ENCODE data around the gene FGF18. TPM values are rescaled to one million over a fixed set of nuclear protein-coding genes. Genes with fewer than 3 reads are reported as not detected.
A peak's percentile ranks its signal among the peaks of the same experiment; 100 is the strongest.

The FGF18 gene
- polyA plus RNA-seq, 1 donor from 2014 or later = 1.2 TPM

DNA sequence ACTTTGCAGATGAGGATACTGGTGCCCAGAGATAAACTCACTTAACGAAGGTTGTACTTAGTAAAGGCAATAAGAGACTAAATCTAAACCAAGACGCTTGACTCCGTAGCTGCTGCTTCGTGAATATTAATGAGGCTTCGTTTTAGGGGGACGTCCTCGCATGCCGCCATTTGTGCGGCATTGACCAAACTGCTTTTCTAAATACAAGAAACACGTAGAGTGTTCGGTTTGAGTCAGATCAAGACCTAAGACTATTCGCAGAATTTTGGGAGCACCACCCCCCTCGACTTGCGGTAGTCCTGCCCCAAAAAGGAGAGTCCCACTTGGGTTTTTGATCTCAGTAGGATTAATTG lies 30.7 kb upstream of the FGF18 start:
- TF ChIP-seq RAD21 (conservative IDR thresholded peaks at IDR 0.05) (peak; percentile 2), MXI1 (conservative IDR thresholded peaks at IDR 0.05; ENCODE audit: poor library complexity, severe bottlenecking) (no peak), SMC3 (conservative IDR thresholded peaks at IDR 0.05; ENCODE audit: poor library complexity) (no peak), EP300 (conservative IDR thresholded peaks at IDR 0.05; ENCODE audit: poor library complexity, severe bottlenecking) (no peak)
- TF ChIP-seq, protein P1, sequence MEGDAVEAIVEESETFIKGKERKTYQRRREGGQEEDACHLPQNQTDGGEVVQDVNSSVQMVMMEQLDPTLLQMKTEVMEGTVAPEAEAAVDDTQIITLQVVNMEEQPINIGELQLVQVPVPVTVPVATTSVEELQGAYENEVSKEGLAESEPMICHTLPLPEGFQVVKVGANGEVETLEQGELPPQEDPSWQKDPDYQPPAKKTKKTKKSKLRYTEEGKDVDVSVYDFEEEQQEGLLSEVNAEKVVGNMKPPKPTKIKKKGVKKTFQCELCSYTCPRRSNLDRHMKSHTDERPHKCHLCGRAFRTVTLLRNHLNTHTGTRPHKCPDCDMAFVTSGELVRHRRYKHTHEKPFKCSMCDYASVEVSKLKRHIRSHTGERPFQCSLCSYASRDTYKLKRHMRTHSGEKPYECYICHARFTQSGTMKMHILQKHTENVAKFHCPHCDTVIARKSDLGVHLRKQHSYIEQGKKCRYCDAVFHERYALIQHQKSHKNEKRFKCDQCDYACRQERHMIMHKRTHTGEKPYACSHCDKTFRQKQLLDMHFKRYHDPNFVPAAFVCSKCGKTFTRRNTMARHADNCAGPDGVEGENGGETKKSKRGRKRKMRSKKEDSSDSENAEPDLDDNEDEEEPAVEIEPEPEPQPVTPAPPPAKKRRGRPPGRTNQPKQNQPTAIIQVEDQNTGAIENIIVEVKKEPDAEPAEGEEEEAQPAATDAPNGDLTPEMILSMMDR (IDR thresholded peaks at IDR 0.05; ENCODE audit: poor library complexity, severe bottlenecking) = no peak
- peaks cover 53% of the 10 kb centered on the region for H3K79me2 ChIP-seq (replicated peaks; ENCODE audit: insufficient read depth, low read length)
- no peaks in the 10 kb centered on the region for H3K9me3 ChIP-seq (ENCODE audit: low read length)
- H3K27me3 ChIP-seq (ENCODE audit: insufficient read depth, low read depth, low read length) = no peaks in the 10 kb centered on the region
- no peaks in the 10 kb centered on the region for H3K36me3 ChIP-seq (ENCODE audit: insufficient read depth, low read length)
- peak overlapping the region; percentile 17 for H2AFZ ChIP-seq (ENCODE audit: low read depth, low read length)
- H3K4me3 ChIP-seq (ENCODE audit: low read length) = peak overlapping the region; percentile 95
- peaks cover 4% of the 10 kb centered on the region for H3F3A ChIP-seq (ENCODE audit: insufficient read depth, low read length, poor library complexity, severe bottlenecking)
- peak overlapping the region; percentile 95 for H3K27ac ChIP-seq (ENCODE audit: low read length)
- H3K4me2 ChIP-seq (ENCODE audit: low read length) = peak overlapping the region; percentile 85
- H4K20me1 ChIP-seq (ENCODE audit: insufficient read depth) = peaks cover 13% of the 10 kb centered on the region
- peak overlapping the region; percentile 99 for H3K9ac ChIP-seq (ENCODE audit: low read length)
- H3K9me2 ChIP-seq (ENCODE audit: insufficient read depth, low read length) = no peaks in the 10 kb centered on the region

DNA sequence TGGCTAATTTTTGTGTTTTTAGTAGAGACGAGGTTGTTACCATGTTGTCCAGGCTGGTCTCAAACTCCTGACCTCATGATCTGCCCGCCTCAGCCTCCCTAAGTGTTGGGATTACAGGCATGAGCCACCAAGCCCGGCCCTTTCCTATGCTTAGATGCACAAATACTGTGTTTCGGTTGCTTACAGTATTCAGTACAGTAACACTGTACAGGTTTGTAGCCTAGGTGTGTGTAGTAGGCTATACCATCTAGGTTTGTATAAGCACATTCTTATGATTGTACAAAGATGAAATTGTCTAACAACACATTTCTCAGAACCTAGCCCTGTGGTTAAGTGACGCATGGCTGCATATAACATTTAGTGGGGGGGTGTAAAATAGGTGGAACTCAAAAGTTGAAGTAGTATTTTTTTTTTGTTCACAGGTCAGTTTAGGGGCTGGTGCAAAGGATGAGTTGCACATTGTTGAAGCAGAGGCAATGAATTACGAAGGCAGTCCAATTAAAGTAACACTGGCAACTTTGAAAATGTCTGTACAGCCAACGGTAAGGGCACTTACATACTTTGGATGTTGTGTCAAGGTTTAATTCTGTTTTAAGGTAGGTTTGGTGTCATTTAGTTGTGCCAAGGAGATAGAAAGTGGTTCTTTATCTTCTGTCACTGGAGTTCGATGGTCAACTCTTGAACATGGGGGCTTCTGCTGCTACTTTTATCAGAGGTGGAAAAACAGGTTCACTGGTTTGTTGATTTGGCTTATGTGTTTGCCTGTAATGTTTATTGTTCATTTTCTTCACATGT lies 28.4 kb upstream of the FGF18 start:
- no peak overlapping the region for H3K27ac ChIP-seq (ENCODE audit: low read length)
- H3K4me2 ChIP-seq (ENCODE audit: low read length) = no peak overlapping the region
- H3K9me2 ChIP-seq (ENCODE audit: insufficient read depth, low read length) = no peaks in the 10 kb centered on the region
- H3K36me3 ChIP-seq (ENCODE audit: insufficient read depth, low read length) = no peaks in the 10 kb centered on the region
- H3F3A ChIP-seq (ENCODE audit: insufficient read depth, low read length, poor library complexity, severe bottlenecking) = peaks cover 4% of the 10 kb centered on the region
- TF ChIP-seq SMC3 (conservative IDR thresholded peaks at IDR 0.05; ENCODE audit: poor library complexity) (no peak), POLR2AphosphoS5 (IDR thresholded peaks at IDR 0.05) (no peak)
- no peaks in the 10 kb centered on the region for H3K9me3 ChIP-seq (ENCODE audit: low read length)
- H4K20me1 ChIP-seq (ENCODE audit: insufficient read depth) = peaks cover 13% of the 10 kb centered on the region
- H3K4me3 ChIP-seq (ENCODE audit: low read length) = peak overlapping the region; percentile 95
- H2AFZ ChIP-seq (ENCODE audit: low read depth, low read length) = no peak overlapping the region
- H3K9ac ChIP-seq (ENCODE audit: low read length) = no peak overlapping the region
- peaks cover 74% of the 10 kb centered on the region for H3K79me2 ChIP-seq (replicated peaks; ENCODE audit: insufficient read depth, low read length)
- H3K27me3 ChIP-seq (ENCODE audit: insufficient read depth, low read depth, low read length) = no peaks in the 10 kb centered on the region

DNA sequence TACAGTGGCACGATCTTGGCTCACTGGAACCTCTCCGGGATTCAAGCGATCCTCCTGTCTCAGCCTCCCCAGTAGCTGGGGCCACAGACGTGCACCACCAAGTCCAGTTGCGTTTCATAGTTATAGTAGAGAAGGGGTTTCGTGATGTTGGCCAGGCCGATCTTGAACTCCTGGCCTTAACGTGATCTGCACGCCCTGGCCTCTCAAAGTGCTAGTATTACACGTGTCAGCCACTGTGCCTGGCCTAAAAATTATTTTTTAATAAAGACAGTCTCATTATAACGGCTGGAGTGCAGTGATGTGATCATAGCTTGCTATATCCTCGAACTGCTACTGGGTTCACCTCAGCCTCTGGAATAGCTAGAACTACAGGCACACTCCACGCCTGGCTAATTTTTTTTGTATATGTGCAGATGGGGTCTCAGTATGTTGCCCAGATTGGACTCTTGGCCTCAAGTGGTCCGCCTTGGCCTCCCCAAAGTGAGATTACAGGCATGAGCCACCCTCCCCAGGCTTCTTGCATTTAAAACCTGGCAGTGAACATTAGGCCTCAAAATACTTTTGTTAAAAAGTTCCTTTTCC lies 27.4 kb upstream of the FGF18 start:
- no peaks in the 10 kb centered on the region for H3K9me3 ChIP-seq (ENCODE audit: low read length)
- TF ChIP-seq EZH2 (IDR thresholded peaks at IDR 0.05; ENCODE audit: borderline replicate concordance, insufficient read depth, low read length, poor library complexity, severe bottlenecking) = no peak
- TF ChIP-seq, protein P1 (IDR thresholded peaks at IDR 0.05; ENCODE audit: poor library complexity, severe bottlenecking) = no peak
- no peak for TF ChIP-seq RAD21 (conservative IDR thresholded peaks at IDR 0.05)
- TF ChIP-seq TAF1 (IDR thresholded peaks at IDR 0.05; ENCODE audit: low read depth) = no peak
- no peak overlapping the region for H2AFZ ChIP-seq (ENCODE audit: low read depth, low read length)
- no peak overlapping the region for H3K4me2 ChIP-seq (ENCODE audit: low read length)
- H3K9me2 ChIP-seq (ENCODE audit: insufficient read depth, low read length) = no peaks in the 10 kb centered on the region
- H3K4me3 ChIP-seq (ENCODE audit: low read length) = no peak overlapping the region
- H4K20me1 ChIP-seq (ENCODE audit: insufficient read depth) = peaks cover 14% of the 10 kb centered on the region
- no peak overlapping the region for H3K9ac ChIP-seq (ENCODE audit: low read length)
- H3K27me3 ChIP-seq (ENCODE audit: insufficient read depth, low read depth, low read length) = no peaks in the 10 kb centered on the region
- no peaks in the 10 kb centered on the region for H3F3A ChIP-seq (ENCODE audit: insufficient read depth, low read length, poor library complexity, severe bottlenecking)
- peaks cover 2% of the 10 kb centered on the region for H3K36me3 ChIP-seq (ENCODE audit: insufficient read depth, low read length)
- H3K79me2 ChIP-seq (replicated peaks; ENCODE audit: insufficient read depth, low read length) = peaks cover 84% of the 10 kb centered on the region
- no peak overlapping the region for H3K27ac ChIP-seq (ENCODE audit: low read length)

Measured in neural cell (in vitro differentiated cells).